HUDEP-2 (cell line): Measurements from ENCODE around the gene SLX4IP.

Experiments
- DNase-seq, 76 experiments: peaks; one replicate each; lab custom pipeline; 2025; ENCODE audit not compliant: unreplicated experiment in 76 of 76; lab: John Stamatoyannopoulos, UW

SLX4IP gene

GRCh38 chr20:10640897-10641296, 205.8 kb downstream of the SLX4IP start:
- no peak for DNase-seq

GRCh38 chr20:10641467-10641866, 206.4 kb downstream of the SLX4IP start:
- no peak for DNase-seq

DNA sequence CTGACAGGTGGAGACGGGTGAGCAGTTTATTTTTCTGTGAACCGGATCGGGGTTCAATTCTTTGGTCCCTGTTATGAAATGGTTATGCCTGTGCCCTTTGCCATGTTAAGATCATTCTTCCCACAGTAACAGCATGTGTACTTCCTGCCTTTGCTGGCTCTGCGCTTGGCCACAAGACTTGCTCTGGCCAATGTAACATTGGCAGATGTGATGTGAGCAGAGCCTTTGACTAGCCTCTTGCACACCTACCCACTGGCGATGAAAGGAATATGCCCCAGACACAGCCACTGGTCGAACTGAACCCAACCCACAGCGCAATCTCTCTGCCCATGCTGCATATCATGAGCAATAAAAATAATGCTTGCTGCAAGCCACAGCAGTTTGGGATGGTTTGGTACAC, 206.8 kb downstream of the SLX4IP start:
- DNase-seq: no peak

DNA sequence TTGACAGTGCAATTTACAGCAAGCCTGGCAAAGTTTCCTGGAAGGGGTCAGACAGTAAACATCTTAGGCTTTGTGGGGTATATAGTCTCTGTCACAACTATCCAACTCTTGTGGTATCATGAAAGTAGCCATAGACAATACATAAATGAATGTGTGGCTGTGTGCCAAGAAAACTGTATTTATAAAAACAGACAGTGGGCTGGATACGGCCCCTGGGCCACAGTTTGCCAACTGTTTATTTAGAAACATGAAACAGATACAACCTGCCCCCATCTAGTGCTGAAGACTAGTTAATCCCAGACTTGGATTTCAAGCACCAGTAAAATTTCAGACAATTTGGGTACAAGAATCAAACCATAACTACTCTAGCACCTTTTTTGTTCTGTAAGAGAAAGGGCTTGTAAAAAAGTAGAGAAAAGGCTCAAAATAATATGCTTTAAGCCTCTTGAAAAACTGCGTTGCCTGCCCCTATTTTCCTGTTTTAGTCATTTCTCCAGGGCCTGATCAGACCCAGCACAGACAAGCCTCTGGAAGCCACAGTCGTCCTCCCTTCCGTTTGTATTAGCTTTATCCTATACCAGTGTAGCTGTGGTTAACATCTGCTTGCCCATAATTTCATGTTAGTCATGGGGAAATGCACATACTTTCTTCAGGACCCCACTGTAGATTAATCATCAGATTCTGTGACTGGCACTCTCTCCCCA, 207.9 kb downstream of the SLX4IP start:
- no peak for DNase-seq

DNA sequence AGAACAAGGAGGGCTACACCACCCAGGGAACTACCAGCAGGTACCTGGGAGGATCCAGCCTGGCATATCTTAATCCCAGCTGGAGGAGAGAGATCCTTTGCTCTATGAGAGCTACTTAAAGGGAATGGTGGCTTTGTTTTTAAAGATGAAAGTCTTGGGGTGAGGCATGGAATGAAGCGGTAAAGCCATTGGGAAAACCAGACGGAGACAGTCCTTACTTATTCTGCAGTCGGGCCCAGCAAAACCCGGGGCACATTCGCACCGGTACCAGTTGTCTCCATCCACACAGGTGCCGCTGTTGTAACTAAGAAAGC, 208.4 kb downstream of the SLX4IP start:
- no peak for DNase-seq

DNA sequence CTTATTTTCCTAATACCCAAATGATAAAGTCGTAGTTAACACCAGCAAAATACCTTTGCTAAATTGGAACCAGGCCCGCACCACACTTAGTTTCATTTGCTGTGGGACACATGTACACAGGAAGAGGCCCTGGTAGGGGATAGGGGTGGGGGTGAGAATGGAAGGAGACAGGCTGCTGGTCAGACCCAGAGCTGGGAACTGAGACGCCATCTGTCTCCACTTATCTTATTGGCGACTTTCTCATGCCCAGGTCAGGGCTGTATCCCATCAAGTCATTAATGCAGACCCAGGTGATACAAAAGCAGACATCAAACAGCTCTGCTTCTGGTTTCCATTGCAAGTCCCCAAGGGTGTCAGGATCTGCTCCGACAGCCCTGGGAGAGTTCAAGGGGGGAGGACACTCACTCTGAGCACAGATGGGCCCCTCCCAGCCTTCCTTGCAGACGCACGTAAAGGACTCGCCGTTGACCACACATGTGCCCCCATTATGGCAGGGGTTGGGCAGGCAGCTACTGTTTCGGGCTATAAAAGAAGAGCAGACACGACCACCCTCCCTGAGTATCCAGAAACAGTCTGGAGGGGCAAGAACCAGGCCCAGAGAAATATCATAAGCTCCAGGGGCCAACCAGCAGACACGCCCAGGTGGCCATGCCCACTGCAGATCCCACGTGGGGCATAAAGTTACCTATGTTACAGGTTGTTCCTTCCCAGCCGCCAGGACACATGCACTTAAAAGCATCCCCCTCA, 209.5 kb downstream of the SLX4IP start:
- DNase-seq: no peak

GRCh38 chr20:10645205-10645570, 210.1 kb downstream of the SLX4IP start:
- DNase-seq: no peak

GRCh38 chr20:10646006-10646405, 210.9 kb downstream of the SLX4IP start:
- no peak for DNase-seq

- no peak for DNase-seq
Measured at GRCh38 chr20:10646886-10647420, 211.8 kb downstream of the SLX4IP start.

DNA sequence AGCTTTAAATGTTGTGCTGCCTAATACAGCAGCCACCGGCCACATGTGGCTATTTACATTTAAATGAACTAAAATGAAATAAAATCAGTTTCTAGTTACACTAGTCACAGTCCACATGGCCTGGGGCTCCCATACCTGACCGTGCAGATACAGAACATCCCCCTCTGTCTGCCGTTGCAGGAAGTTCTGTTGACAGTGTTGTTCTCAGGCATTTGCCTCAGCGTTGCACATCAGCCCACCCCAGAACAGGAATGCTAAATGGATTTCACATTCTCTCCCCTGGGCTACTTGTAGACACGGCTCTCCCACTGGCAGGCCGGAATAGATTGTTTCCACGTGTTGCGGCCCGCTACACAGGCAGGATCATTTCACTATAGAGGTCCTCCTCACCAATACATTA, 212.4 kb downstream of the SLX4IP start:
- peak in 4 of 76 experiments; percentile 3 to 5 (median 4) for DNase-seq

DNA sequence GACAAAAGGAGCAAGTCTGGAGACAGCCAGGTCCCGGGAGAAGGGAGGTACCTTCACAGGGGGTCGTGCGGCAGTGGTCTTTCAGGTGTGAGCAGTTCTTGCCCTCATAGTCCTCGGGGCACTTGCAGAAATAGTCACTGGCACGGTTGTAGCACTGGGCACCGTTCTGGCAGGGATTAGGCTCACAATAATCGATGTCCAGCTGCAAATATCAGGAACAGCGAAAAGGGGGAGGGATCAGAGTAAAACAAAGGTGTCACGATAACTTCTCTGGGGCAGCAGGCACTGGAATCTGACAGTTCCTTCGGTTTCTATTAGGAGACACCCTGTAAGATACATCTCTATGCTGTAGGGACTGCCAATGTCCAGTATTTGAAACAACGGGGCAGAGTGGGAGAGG, 212.8 kb downstream of the SLX4IP start:
- DNase-seq: no peak

DNA sequence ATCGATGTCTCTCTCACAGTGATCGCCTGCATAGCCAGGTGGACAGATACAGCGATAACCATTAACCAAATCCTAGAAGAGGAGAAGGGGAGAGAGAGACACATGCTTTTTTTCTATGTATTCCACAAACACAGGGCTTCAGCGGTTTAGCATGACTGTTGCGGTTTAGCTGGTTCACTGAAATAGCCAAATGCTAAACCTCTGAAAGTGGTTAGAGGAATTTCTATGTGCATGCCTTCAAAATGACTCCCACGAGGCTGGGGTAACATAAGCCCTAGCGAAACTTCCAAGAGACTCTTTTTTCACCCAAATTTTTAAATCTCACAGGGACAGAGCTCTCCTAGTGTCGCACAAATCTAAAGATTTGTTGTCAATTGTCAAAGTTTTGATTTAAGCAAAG, 213.5 kb downstream of the SLX4IP start:
- no peak for DNase-seq

DNA sequence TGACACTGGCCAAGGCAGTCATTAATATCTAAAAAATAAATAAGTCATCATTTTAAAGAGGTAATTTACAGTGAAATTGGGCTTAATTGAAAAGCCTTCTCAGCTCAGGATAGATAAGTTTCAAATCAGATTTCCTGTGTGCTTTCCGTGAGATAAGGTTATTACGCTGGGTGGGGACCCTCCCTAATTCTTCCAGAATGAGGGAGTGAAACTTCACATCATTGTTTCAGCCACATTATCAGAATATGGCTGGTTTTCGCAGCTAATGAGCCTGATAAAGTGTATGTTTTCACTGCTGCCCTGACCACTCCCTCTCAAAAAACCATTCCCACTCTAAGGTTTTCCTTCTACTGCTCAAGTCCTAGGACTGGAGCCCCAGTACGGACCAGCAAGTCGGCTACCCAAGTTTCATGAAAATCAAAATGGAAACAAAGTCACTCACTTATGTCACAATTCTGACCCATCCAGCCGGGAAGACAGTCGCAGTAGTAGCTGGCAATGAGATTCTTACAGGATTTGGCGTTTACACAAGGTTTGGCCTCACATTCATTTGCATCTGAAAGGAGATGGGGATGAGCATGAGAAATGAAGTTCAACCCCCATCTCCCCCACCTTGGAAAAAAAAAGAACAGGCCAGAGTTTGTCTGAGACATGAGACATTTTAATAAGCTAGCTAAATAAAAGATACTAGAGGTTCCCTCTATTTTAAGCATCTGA, 214.1 kb downstream of the SLX4IP start:
- no peak for DNase-seq

DNA sequence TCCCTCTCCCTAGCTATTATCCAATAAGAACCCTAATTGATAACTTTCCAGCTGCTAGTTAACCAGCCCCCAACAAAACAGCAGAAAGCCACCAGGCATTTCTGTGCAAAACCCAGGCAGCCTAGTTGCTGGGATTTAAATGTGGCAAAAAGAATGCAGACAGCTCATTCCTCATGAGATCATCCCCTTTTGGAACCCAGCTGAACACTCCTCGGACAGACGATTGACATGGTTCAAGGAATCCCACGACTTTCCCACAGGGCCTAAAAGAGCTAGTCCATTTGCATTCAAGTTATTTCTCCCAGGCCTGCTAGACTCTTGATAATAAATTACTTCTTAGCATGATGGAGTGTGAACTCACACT, 214.7 kb downstream of the SLX4IP start:
- DNase-seq: no peak

DNA sequence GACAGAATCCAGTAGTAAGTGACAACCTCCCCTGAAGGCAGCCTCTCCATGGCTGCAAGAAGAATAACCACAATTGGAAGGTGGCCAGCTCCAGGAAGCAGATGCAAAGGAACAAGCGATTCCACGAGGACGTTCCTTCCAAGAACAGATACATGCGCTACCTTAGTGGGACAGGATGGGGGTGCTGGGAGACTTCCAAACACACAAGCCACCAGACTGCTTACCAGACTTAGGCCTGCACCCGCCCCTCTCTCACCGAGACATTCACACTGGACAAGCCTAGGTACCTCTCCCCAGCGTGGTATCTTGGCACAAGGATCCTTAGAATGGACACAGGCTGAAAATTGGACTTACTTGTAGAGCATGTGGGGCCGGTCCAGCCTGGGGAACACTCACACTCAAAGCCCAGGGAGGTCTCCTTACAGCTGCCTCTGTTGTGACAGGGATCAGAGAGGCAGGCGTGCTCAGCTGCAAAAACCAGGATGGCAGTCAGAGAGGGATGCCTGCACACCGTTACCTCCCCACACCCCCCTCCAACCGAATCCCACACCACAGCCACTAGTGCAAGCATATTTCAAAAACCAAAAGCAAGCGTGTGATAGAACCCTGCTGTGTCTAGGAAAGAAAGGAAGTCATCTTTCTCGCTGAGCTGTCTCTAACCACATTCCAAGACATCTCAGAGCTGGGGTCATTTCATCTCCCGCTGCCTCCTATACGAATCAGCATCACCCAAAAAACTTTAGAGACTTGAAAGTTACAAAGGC, 216.3 kb downstream of the SLX4IP start:
- no peak for DNase-seq

DNA sequence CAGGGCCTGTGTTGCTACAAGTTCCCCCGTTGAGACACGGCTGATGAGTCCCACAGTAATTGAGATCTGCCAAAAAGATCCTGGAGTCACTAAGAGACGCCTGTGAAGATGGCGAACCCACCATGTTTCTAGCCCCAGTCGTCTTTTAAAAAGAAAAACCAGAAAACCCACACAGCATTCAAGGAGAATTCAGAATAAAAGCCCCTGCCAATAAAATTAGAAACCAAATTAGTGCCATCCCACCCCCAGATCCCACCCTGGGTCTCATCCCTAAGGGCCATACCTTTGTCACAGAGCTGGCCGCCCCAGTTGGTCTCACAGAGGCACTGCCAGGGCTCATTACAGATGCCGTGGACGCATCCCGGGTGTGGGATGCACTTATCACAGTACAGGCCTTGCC, 217.1 kb downstream of the SLX4IP start:
- no peak for DNase-seq

DNA sequence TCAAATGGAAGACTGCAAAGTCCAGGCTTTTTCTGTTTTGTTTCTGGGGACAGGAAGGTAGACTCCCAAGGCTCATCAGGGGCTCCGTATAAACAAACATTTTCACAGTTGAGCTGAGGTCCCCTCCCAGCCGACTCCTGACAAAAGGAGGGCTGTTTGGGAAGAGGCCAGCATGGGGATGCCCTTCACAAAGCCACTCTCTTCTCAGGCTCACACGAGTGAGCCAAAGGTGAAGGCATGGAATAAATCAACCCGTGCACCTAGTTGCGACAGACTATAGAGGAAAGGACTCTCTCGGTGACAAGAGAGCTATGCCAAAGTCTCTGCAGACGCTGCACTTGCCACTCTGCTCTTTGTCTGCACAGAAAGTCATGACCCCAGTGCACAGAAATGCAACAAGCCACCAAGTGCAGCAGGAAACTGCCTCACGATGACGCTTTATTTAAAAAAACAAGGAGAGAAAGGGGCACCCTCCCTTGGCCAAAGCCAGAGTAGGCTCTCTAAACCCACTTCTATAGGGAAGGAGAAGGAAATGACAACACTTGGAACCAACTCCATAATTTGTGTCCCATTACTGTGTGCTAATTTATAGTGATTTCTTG, 217.7 kb downstream of the SLX4IP start:
- no peak for DNase-seq

DNA sequence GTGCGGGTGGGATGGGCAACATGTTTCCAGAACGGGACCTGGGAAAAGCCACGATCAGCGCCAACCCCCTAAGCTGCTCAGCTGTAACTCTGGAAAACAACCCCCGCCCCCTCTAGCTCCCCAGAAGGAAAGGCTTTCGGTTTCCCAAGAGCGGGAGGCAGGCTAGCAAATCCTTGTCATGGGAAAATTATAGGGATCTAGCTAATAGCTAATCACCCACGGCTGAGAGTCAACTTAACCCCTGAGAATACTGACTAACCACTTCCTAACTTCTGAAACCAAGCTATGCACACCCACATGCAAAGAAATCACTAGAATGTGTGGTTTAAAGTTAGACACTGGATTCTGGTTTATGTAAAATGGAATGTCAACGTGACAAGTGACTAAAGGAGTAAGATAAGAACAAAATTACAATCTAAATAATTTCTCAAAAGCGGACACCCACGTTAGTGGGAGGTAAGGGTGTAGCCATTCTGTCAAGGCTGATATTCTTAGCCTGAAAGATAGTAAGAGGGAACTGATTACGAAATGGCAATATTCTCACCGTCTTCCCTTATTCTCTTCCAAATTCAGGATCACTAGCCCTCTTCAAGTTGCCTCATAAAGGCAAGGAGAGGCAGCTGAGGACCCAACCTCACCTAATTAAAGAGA, 218.6 kb downstream of the SLX4IP start:
- peak in 1 of 76 experiments; percentile 8 for DNase-seq

GRCh38 chr20:10654250-10654610, 219.1 kb downstream of the SLX4IP start:
- DNase-seq: no peak

DNA sequence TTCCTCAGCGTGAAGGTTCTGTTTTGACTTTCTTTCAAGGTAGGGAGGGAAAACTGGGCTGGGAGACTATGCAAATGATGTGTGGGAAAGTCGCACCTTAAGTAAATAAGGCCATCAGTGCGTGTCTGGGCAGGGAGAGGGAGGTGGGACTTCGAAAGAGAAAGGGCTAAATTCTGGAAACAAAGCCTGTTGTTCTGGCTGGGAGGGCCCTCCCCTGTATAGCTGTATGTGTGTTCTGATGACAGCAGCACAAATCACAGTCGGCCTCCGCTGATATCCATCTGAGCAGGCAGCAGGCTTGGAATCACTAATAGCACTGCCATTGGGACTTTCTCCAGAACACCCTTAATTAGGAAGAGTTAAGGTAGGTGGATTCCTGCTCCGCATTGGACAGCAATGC, 219.5 kb downstream of the SLX4IP start:
- no peak for DNase-seq
